HFF-Myc (cell line): ENCODE results near the gene SLC22A5.

Source experiments
- DNase-seq: peaks from one replicate; pipeline ENCODE4 v3.0.0-alpha.2; 2011; ENCODE audit warnings: low read depth; ENCODE audit errors: extremely low read depth
- H3K4me3 ChIP-seq: replicated peaks from 2 replicates; pipeline ENCODE4 v1.5.1; 2011; ENCODE audit warnings: low read depth, mild to moderate bottlenecking, control low read depth, low read length
- CTCF ChIP-seq: IDR thresholded peaks from 2 replicates; pipeline ENCODE4 v1.5.1; 2012; ENCODE audit warnings: mild to moderate bottlenecking, low read depth, low read length, control low read depth; ENCODE audit errors: missing control alignments

The SLC22A5 gene

GRCh38 chr5:132369474-132370180, at the start of gene SLC22A5:
Gene SLC22A5, plus strand, starts transcription at chr5:132369710. Its CDS starts 263 bp downstream, at chr5:132369973.
- no peak for TF ChIP-seq CTCF
- DNase-seq = no peak
- H3K4me3 ChIP-seq = peak within 1 kb of the TSS; percentile 57

GRCh38 chr5:132319975-132320374, 49.5 kb upstream of the SLC22A5 start:
- H3K4me3 ChIP-seq = no peak overlapping the region
- no peak for DNase-seq
- no peak for TF ChIP-seq CTCF

GRCh38 chr5:132321109-132321721, 48.3 kb upstream of the SLC22A5 start:
- DNase-seq = no peak
- no peak overlapping the region for H3K4me3 ChIP-seq
- no peak for TF ChIP-seq CTCF

GRCh38 chr5:132322266-132322665, 47.2 kb upstream of the SLC22A5 start:
- no peak for TF ChIP-seq CTCF
- no peak for DNase-seq
- no peak overlapping the region for H3K4me3 ChIP-seq

GRCh38 chr5:132323202-132323601, 46.3 kb upstream of the SLC22A5 start:
- DNase-seq = no peak
- no peak overlapping the region for H3K4me3 ChIP-seq
- no peak for TF ChIP-seq CTCF

GRCh38 chr5:132325691-132326090, 43.8 kb upstream of the SLC22A5 start:
- H3K4me3 ChIP-seq = no peak overlapping the region
- TF ChIP-seq CTCF = no peak
- no peak for DNase-seq
